H9 (cell line): Measurements from ENCODE around the gene IL1A. TPM values are rescaled to one million over a fixed set of nuclear protein-coding genes. Genes with fewer than 3 reads are reported as not detected.

Source experiments
- DNase-seq: peaks from one replicate; pipeline ENCODE4 v3.0.0-alpha.2; 2017
- H2AFZ ChIP-seq: one replicate; pipeline ENCODE4 v1.6.1; 2013; ENCODE audit warnings: mild to moderate bottlenecking, low read length, control low read depth, moderate library complexity
- H2AK5ac ChIP-seq: 2 replicates; pipeline ENCODE4 v1.6.1; 2013; ENCODE audit warnings: low read length, control low read depth, mixed read lengths; ENCODE audit not compliant: insufficient read length
- H2BK120ac ChIP-seq: one replicate; pipeline ENCODE4 v1.6.1; 2013; ENCODE audit warnings: low read depth, mild to moderate bottlenecking, low read length, control low read depth, inconsistent platforms; ENCODE audit not compliant: poor library complexity, severe bottlenecking
- H2BK12ac ChIP-seq: 2 replicates; pipeline ENCODE4 v1.6.1; 2013; ENCODE audit warnings: low read length, control low read depth, mixed read lengths, low read depth; ENCODE audit not compliant: insufficient read length
- H2BK15ac ChIP-seq: 2 replicates; pipeline ENCODE4 v1.6.1; 2013; ENCODE audit warnings: low read depth, low read length, control low read depth
- H2BK20ac ChIP-seq: one replicate; pipeline ENCODE4 v1.6.1; 2013; ENCODE audit warnings: low read depth, mild to moderate bottlenecking, low read length, control low read depth, inconsistent platforms; ENCODE audit not compliant: poor library complexity, severe bottlenecking
- H2BK5ac ChIP-seq: 2 replicates; pipeline ENCODE4 v1.6.1; 2013; ENCODE audit warnings: low read length, control low read depth, mixed read lengths; ENCODE audit not compliant: insufficient read length
- H3K14ac ChIP-seq: 2 replicates; pipeline ENCODE4 v1.6.1; 2013; ENCODE audit warnings: low read length, control low read depth; ENCODE audit not compliant: insufficient read depth
- H3K18ac ChIP-seq: 2 replicates; pipeline ENCODE4 v1.6.1; 2013; ENCODE audit warnings: low read depth, mild to moderate bottlenecking, mixed read lengths, low read length, control low read depth; ENCODE audit not compliant: insufficient read length
- H3K23ac ChIP-seq: 2 replicates; pipeline ENCODE4 v1.6.1; 2013; ENCODE audit warnings: low read length, control low read depth, mixed read lengths, low read depth; ENCODE audit not compliant: insufficient read length
- H3K23me2 ChIP-seq: 2 replicates; pipeline ENCODE4 v1.6.1; 2013; ENCODE audit warnings: low read depth, mild to moderate bottlenecking, mixed read lengths, low read length, control low read depth; ENCODE audit not compliant: insufficient read length, poor library complexity, severe bottlenecking
- H3K27ac ChIP-seq: 2 replicates; pipeline ENCODE4 v1.5.1; 2013; ENCODE audit warnings: low read length, control low read depth, mixed read lengths, low read depth; ENCODE audit not compliant: insufficient read length
- H3K27me3 ChIP-seq: 2 replicates; pipeline ENCODE4 v1.6.1; 2013; ENCODE audit warnings: low read length, control low read depth, inconsistent platforms; ENCODE audit not compliant: insufficient read depth
- H3K4ac ChIP-seq: 2 replicates; pipeline ENCODE4 v1.6.1; 2013; ENCODE audit warnings: low read depth, mild to moderate bottlenecking, control low read depth, inconsistent platforms, low read length, moderate library complexity
- H3K4me1 ChIP-seq: 2 replicates; pipeline ENCODE4 v1.6.1; 2013; ENCODE audit warnings: low read length, control low read depth, inconsistent platforms; ENCODE audit not compliant: insufficient read depth
- H3K4me2 ChIP-seq: 2 replicates; pipeline ENCODE4 v1.6.1; 2013; ENCODE audit warnings: low read length, control low read depth, mixed read lengths; ENCODE audit not compliant: insufficient read length, insufficient read depth
- H3K56ac ChIP-seq: 2 replicates; pipeline ENCODE4 v1.6.1; 2013; ENCODE audit warnings: low read depth, mild to moderate bottlenecking, mixed read lengths, low read length, control low read depth; ENCODE audit not compliant: insufficient read length
- H3K79me1 ChIP-seq: 2 replicates; pipeline ENCODE4 v1.6.1; 2013; ENCODE audit warnings: low read depth, mild to moderate bottlenecking, moderate library complexity, low read length, control low read depth, inconsistent platforms; ENCODE audit not compliant: insufficient read depth, poor library complexity, severe bottlenecking
- H3K79me2 ChIP-seq: 2 replicates; pipeline ENCODE4 v1.6.1; 2013; ENCODE audit warnings: low read length, control low read depth, inconsistent platforms; ENCODE audit not compliant: insufficient read depth
- H3K9ac ChIP-seq: 2 replicates; pipeline ENCODE4 v1.6.1; 2013; ENCODE audit warnings: low read length, control low read depth, mixed read lengths; ENCODE audit not compliant: insufficient read length; ENCODE audit errors: extremely low read depth
- H3K9me3 ChIP-seq: one replicate; pipeline ENCODE4 v1.6.1; 2013; ENCODE audit warnings: low read depth, low read length, inconsistent platforms; ENCODE audit not compliant: control insufficient read depth
- H3T11ph ChIP-seq: one replicate; pipeline ENCODE4 v1.6.1; 2013; ENCODE audit warnings: mild to moderate bottlenecking, low read length, control low read depth, inconsistent platforms
- H4K20me1 ChIP-seq: one replicate; pipeline ENCODE4 v1.6.1; 2013; ENCODE audit not compliant: control insufficient read depth, insufficient read length, insufficient read depth
- H4K5ac ChIP-seq: 2 replicates; pipeline ENCODE4 v1.6.1; 2013; ENCODE audit warnings: low read depth, mild to moderate bottlenecking, mixed read lengths, low read length, control low read depth; ENCODE audit not compliant: insufficient read length
- H4K8ac ChIP-seq: replicated peaks from 2 replicates; pipeline ENCODE4 v1.6.1; 2013; ENCODE audit warnings: low read length, control low read depth, mixed read lengths, low read depth; ENCODE audit not compliant: insufficient read length
- H4K91ac ChIP-seq: 2 replicates; pipeline ENCODE4 v1.6.1; 2013; ENCODE audit warnings: low read depth, mild to moderate bottlenecking, moderate library complexity, mixed read lengths, low read length, control low read depth; ENCODE audit not compliant: insufficient read length
- H3K27ac Mint-ChIP-seq, 3 experiments: 2 replicates in 2 of 3; 3 replicates in 1 of 3; pipeline ENCODE4 v1.8.0; 2020 to 2021; ENCODE audit warnings: mixed read lengths in 3 of 3, mild to moderate bottlenecking in 1 of 3, moderate library complexity in 1 of 3
- H3K27me3 Mint-ChIP-seq: 2 replicates; pipeline ENCODE4 v1.8.0; 2021; ENCODE audit warnings: low read depth, mild to moderate bottlenecking, moderate library complexity, mixed read lengths
- H3K36me3 Mint-ChIP-seq, 3 experiments: 2 replicates in 2 of 3; 3 replicates in 1 of 3; pipeline ENCODE4 v1.8.0; 2020 to 2021; ENCODE audit warnings: low read depth in 3 of 3, mixed read lengths in 3 of 3; ENCODE audit not compliant: insufficient read depth in 1 of 3
- H3K4me1 Mint-ChIP-seq, 2 experiments: 2 replicates each; pipeline ENCODE4 v1.8.0; 2020; ENCODE audit warnings: mixed read lengths in 2 of 2
- H3K4me3 Mint-ChIP-seq, 2 experiments: 2 replicates in 1 of 2; 3 replicates in 1 of 2; pipeline ENCODE4 v1.8.0; 2020 to 2021; ENCODE audit warnings: mild to moderate bottlenecking in 2 of 2, mixed read lengths in 2 of 2, moderate library complexity in 1 of 2
- H3K9me3 Mint-ChIP-seq, 2 experiments: 2 replicates in 1 of 2; 3 replicates in 1 of 2; pipeline ENCODE4 v1.8.0; 2020; ENCODE audit warnings: mild to moderate bottlenecking in 2 of 2, mixed read lengths in 2 of 2, moderate library complexity in 1 of 2
- WGBS: extraction: QIAGEN DNeasy Blood & Tissue Kit; methylation state at CpG from one replicate; pipeline ENCODE4 v1.1.7; 2013; ENCODE audit warnings: missing lambda C conversion rate, low lambda C conversion rate, mixed read lengths; ENCODE audit not compliant: insufficient read length; ENCODE audit errors: extremely low coverage; 5-methylcytosine and 5-hydroxymethylcytosine counted together
- total RNA-seq: library from RNA; stranded (reverse); gene quantifications from 2 replicates; pipeline ENCODE4 v1.2.1, GENCODE V29; 2021
- TF ChIP-seq, protein P1 (sequence below): fragments of 200-600 bp; sonication (generic); conservative IDR thresholded peaks from 3 replicates; pipeline ENCODE4 v1.8.0; 2021; ENCODE audit warnings: antibody characterized with exemption, mild to moderate bottlenecking

Gene IL1A
- total RNA-seq, 1 experiment from 2014 or later: 0.35 TPM

DNA sequence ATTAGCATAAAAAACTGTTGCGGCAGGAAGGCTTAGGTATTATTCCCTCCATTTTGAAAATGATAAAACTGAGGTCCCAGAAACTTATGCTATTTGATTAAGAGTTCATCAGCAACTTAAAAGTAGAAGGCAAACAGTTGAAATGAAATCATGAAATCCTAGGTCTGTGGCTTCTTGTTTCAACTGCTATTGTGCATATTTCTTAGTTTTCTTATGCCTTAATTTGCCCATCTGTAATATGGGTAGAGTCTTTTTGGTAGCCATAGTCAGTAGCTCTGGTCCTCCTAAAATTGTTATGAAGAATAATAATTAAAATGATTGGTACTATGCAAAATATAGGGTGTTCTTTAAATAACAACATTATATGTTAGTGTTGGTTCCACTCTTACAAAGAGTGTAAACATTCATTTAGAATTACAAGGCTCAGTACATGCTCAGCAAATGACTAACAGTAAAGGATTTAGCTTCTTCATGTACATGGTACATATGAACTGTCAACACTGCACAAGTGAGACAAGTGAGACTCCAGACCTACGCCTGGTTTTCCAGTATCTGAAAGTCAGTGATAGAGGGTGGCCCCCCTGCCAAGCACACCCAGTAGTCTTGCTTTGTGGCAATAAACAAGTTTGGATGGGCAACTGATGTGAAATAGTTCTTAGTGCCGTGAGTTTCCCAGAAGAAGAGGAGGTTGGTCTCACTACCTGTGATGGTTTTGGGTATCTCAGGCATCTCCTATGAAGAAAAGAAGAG is 9.6 kb downstream of the IL1A start:
- H3K27me3 Mint-ChIP-seq: no peaks in the 10 kb centered on the region
- H3T11ph ChIP-seq: no peak overlapping the region
- no peak overlapping the region for H4K8ac ChIP-seq
- no peak overlapping the region for H3K4me2 ChIP-seq
- no peak overlapping the region for H2BK20ac ChIP-seq
- H3K79me1 ChIP-seq: no peaks in the 10 kb centered on the region
- H3K56ac ChIP-seq: no peak overlapping the region
- no peaks in the 10 kb centered on the region for H3K9me3 Mint-ChIP-seq
- WGBS: no CpG with 5 or more reads among the region's 3 CpGs
- no peak overlapping the region for H4K5ac ChIP-seq
- H3K27ac ChIP-seq: no peak overlapping the region
- no peaks in the 10 kb centered on the region for H3K4me1 ChIP-seq
- H3K4me1 Mint-ChIP-seq: peaks cover 8 to 10% of the 10 kb centered on the region in 2 experiments; a peak in 3 of 4 replicates
- no peak overlapping the region for H3K4me3 Mint-ChIP-seq
- H2BK120ac ChIP-seq: no peak overlapping the region
- no peaks in the 10 kb centered on the region for H3K9me3 ChIP-seq
- TF ChIP-seq, protein P1, sequence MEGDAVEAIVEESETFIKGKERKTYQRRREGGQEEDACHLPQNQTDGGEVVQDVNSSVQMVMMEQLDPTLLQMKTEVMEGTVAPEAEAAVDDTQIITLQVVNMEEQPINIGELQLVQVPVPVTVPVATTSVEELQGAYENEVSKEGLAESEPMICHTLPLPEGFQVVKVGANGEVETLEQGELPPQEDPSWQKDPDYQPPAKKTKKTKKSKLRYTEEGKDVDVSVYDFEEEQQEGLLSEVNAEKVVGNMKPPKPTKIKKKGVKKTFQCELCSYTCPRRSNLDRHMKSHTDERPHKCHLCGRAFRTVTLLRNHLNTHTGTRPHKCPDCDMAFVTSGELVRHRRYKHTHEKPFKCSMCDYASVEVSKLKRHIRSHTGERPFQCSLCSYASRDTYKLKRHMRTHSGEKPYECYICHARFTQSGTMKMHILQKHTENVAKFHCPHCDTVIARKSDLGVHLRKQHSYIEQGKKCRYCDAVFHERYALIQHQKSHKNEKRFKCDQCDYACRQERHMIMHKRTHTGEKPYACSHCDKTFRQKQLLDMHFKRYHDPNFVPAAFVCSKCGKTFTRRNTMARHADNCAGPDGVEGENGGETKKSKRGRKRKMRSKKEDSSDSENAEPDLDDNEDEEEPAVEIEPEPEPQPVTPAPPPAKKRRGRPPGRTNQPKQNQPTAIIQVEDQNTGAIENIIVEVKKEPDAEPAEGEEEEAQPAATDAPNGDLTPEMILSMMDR: no peak
- DNase-seq: no peak
- H3K18ac ChIP-seq: no peak overlapping the region
- no peaks in the 10 kb centered on the region for H3K27me3 ChIP-seq
- no peak overlapping the region for H2BK12ac ChIP-seq
- no peak overlapping the region for H3K4ac ChIP-seq
- H2BK5ac ChIP-seq: no peak overlapping the region
- H3K9ac ChIP-seq: no peak overlapping the region
- no peak overlapping the region for H4K91ac ChIP-seq
- H3K36me3 Mint-ChIP-seq: peaks cover 0 to 10% (median 0%) of the 10 kb centered on the region in 3 experiments; a peak in 1 of 7 replicates
- H4K20me1 ChIP-seq: no peaks in the 10 kb centered on the region
- H2AK5ac ChIP-seq: no peak overlapping the region
- H3K23me2 ChIP-seq: no peaks in the 10 kb centered on the region
- no peak overlapping the region for H3K27ac Mint-ChIP-seq
- no peaks in the 10 kb centered on the region for H3K79me2 ChIP-seq
- H3K14ac ChIP-seq: no peak overlapping the region
- no peak overlapping the region for H2AFZ ChIP-seq
- no peak overlapping the region for H3K23ac ChIP-seq
- no peak overlapping the region for H2BK15ac ChIP-seq
